H1 (cell line): ENCODE data around the gene COL5A1. TPM values are rescaled to one million over a fixed set of nuclear protein-coding genes. Genes with fewer than 3 reads are reported as not detected.
A peak's percentile ranks its signal among the peaks of the same experiment; 100 is the strongest.

Experiments used
- CTCF ChIA-PET: fragments of 300-600 bp; sonication (Branson Sonifier 250); formaldehyde crosslinking; loops from one replicate; lab custom pipeline; 2021; ENCODE audit not compliant: partially characterized antibody; lab: Charles Lee
- POLR2A ChIA-PET: fragments of 300-600 bp; sonication (Branson Sonifier 250); formaldehyde crosslinking; loops from one replicate; lab custom pipeline; 2021; ENCODE audit warnings: inconsistent platforms; ENCODE audit not compliant: partially characterized antibody; lab: Charles Lee
- DNase-seq, 2 experiments: peaks; one replicate each; pipeline versions ENCODE4 v3.0.0 to v3.0.0-alpha.2; 2010 to 2022; ENCODE audit warnings: low spot score in 2 of 2, low read depth in 1 of 2, mixed read lengths in 1 of 2
- FAIRE-seq: peaks from 2 replicates; lab custom pipeline; 2011; peaks lifted over from hg19 to GRCh38; lab: Jason Lieb, UNC
- H2AFZ ChIP-seq: 2 replicates; pipeline ENCODE4 v1.8.1; 2012; ENCODE audit warnings: low read length, inconsistent platforms
- H2AK5ac ChIP-seq: 2 replicates; pipeline ENCODE4 v1.6.1; 2013; ENCODE audit warnings: low read depth, low read length
- H2BK120ac ChIP-seq: replicated peaks from 2 replicates; pipeline ENCODE3; 2013; ENCODE audit warnings: low read depth, low read length, inconsistent platforms
- H2BK12ac ChIP-seq: 2 replicates; pipeline ENCODE4 v1.6.1; 2013; ENCODE audit warnings: low read depth, low read length
- H2BK15ac ChIP-seq: 2 replicates; pipeline ENCODE4 v1.6.1; 2013; ENCODE audit warnings: low read length
- H2BK20ac ChIP-seq: 2 replicates; pipeline ENCODE4 v1.6.1; 2013; ENCODE audit warnings: low read length
- H2BK5ac ChIP-seq: 2 replicates; pipeline ENCODE4 v1.6.1; 2013; ENCODE audit warnings: low read depth, low read length
- H3K14ac ChIP-seq: 2 replicates; pipeline ENCODE4 v1.6.1; 2013; ENCODE audit warnings: inconsistent platforms; ENCODE audit not compliant: insufficient read length
- H3K18ac ChIP-seq: 2 replicates; pipeline ENCODE4 v1.6.1; 2013; ENCODE audit warnings: low read length; ENCODE audit errors: extremely low read depth
- H3K23ac ChIP-seq: 2 replicates; pipeline ENCODE4 v1.6.1; 2013; ENCODE audit warnings: inconsistent platforms; ENCODE audit not compliant: insufficient read length
- H3K23me2 ChIP-seq: 2 replicates; pipeline ENCODE4 v1.6.1; 2013; ENCODE audit warnings: low read depth, low read length
- H3K27ac ChIP-seq: 2 replicates; pipeline ENCODE4 v1.6.1; 2011; ENCODE audit warnings: low read depth, low read length, inconsistent platforms
- H3K27me3 ChIP-seq, 4 experiments: replicated peaks in 1 of 4; 1 replicate in 1 of 4; 2 replicates in 3 of 4; pipeline versions ENCODE4 v1.6.1 to v1.8.1; 2011 to 2013; ENCODE audit warnings: low read length in 3 of 4, mild to moderate bottlenecking in 3 of 4, inconsistent platforms in 2 of 4, mixed read lengths in 2 of 4, moderate library complexity in 1 of 4; ENCODE audit not compliant: control insufficient read depth in 3 of 4, insufficient read depth in 3 of 4; ENCODE audit errors: extremely low read depth in 1 of 4
- H3K36me3 ChIP-seq, 4 experiments: 2 replicates each; pipeline versions ENCODE4 v1.6.1 to v1.8.1; 2011 to 2013; ENCODE audit warnings: mild to moderate bottlenecking in 4 of 4, low read length in 3 of 4, moderate library complexity in 2 of 4, control low read depth in 1 of 4, inconsistent platforms in 1 of 4; ENCODE audit not compliant: insufficient read depth in 4 of 4, control insufficient read depth in 2 of 4
- H3K4ac ChIP-seq: replicated peaks from 2 replicates; pipeline ENCODE3; 2013; ENCODE audit warnings: low read length, low read depth, mixed read lengths, inconsistent platforms; ENCODE audit not compliant: insufficient read length
- H3K4me1 ChIP-seq, 4 experiments: replicated peaks in 1 of 4; 1 replicate in 1 of 4; 2 replicates in 3 of 4; pipeline versions ENCODE4 v1.6.1 to v1.8.1; 2011 to 2013; ENCODE audit warnings: low read length in 3 of 4, inconsistent platforms in 2 of 4, mixed read lengths in 1 of 4; ENCODE audit not compliant: insufficient read depth in 4 of 4, control insufficient read depth in 3 of 4
- H3K4me2 ChIP-seq, 2 experiments: 2 replicates each; pipeline versions ENCODE4 v1.6.1 to v1.8.1; 2011 to 2013; ENCODE audit warnings: low read depth in 2 of 2, low read length in 2 of 2, control low read depth in 1 of 2, inconsistent platforms in 1 of 2, mild to moderate bottlenecking in 1 of 2; ENCODE audit not compliant: insufficient read depth in 1 of 2
- H3K4me3 ChIP-seq, 4 experiments: fragments of 200-600, 300-600 bp in 1 of 4; sonication (generic), shearing (Covaris generic), sonication (Bioruptor Twin) in 1 of 4; 2 replicates each; pipeline versions ENCODE4 v1.5.1 to v1.8.1; 2011 to 2016; ENCODE audit warnings: low read length in 4 of 4, low read depth in 3 of 4, control low read depth in 2 of 4, inconsistent platforms in 2 of 4, mild to moderate bottlenecking in 2 of 4, mixed read lengths in 1 of 4, moderate library complexity in 1 of 4; ENCODE audit not compliant: insufficient read depth in 2 of 4; ENCODE audit errors: extremely low read depth in 1 of 4
- H3K56ac ChIP-seq: replicated peaks from 2 replicates; pipeline ENCODE3; 2013; ENCODE audit warnings: low read depth, mild to moderate bottlenecking, mixed read lengths, low read length, inconsistent platforms; ENCODE audit not compliant: insufficient read length
- H3K79me1 ChIP-seq: 2 replicates; pipeline ENCODE4 v1.6.1; 2013; ENCODE audit warnings: low read depth, low read length, control low read depth
- H3K79me2 ChIP-seq, 2 experiments: 2 replicates each; pipeline versions ENCODE4 v1.6.1 to v1.8.1; 2012 to 2013; ENCODE audit warnings: low read length in 2 of 2, mild to moderate bottlenecking in 2 of 2, inconsistent platforms in 1 of 2; ENCODE audit not compliant: insufficient read depth in 2 of 2, control insufficient read depth in 1 of 2
- H3K9ac ChIP-seq, 4 experiments: replicated peaks in 1 of 4; 1 replicate in 1 of 4; 2 replicates in 3 of 4; pipeline versions ENCODE4 v1.6.1 to v1.8.1; 2011 to 2013; ENCODE audit warnings: low read depth in 3 of 4, low read length in 3 of 4, control low read depth in 2 of 4, mild to moderate bottlenecking in 2 of 4, moderate library complexity in 2 of 4, inconsistent platforms in 1 of 4; ENCODE audit errors: extremely low read depth in 1 of 4
- H3K9me3 ChIP-seq, 2 experiments: 2 replicates each; pipeline versions ENCODE4 v1.6.1 to v1.8.1; 2012 to 2013; ENCODE audit warnings: mild to moderate bottlenecking in 2 of 2, moderate library complexity in 2 of 2, control low read depth in 1 of 2, inconsistent platforms in 1 of 2, low read depth in 1 of 2, low read length in 1 of 2, mixed read lengths in 1 of 2; ENCODE audit not compliant: insufficient read depth in 2 of 2
- H4K20me1 ChIP-seq, 2 experiments: replicated peaks in 1 of 2; 2 replicates each; pipeline versions ENCODE3 to v1.8.1; 2011 to 2013; ENCODE audit warnings: inconsistent platforms in 2 of 2, low read length in 2 of 2, mild to moderate bottlenecking in 1 of 2; ENCODE audit not compliant: insufficient read depth in 2 of 2, control insufficient read depth in 1 of 2
- H4K5ac ChIP-seq: 2 replicates; pipeline ENCODE4 v1.6.1; 2013; ENCODE audit warnings: low read length, low read depth, mixed read lengths, inconsistent platforms; ENCODE audit not compliant: insufficient read length
- H4K8ac ChIP-seq: 2 replicates; pipeline ENCODE4 v1.8.0; 2013; ENCODE audit warnings: mild to moderate bottlenecking, moderate library complexity, low read length, inconsistent platforms; ENCODE audit not compliant: insufficient read depth; ENCODE audit errors: extremely low read depth
- H4K91ac ChIP-seq: replicated peaks from 2 replicates; pipeline ENCODE3; 2013; ENCODE audit warnings: low read length, mixed read lengths, inconsistent platforms; ENCODE audit not compliant: insufficient read length
- JUN ChIP-seq: IDR thresholded peaks from 2 replicates; pipeline ENCODE4 v1.6.1; 2011; ENCODE audit warnings: low read depth, mild to moderate bottlenecking, improper control_type of control experiment, low read length
- WGBS, 2 experiments: shearing (Covaris generic) in 1 of 2; methylation state at CpG; one replicate each; pipeline versions ENCODE4 v1.1.6 to v1.1.7; 2013 to 2015; ENCODE audit warnings: low lambda C conversion rate in 2 of 2, mixed read lengths in 2 of 2, inconsistent platforms in 1 of 2, low coverage in 1 of 2, missing lambda C conversion rate in 1 of 2; ENCODE audit not compliant: insufficient replicate concordance in 2 of 2, insufficient coverage in 1 of 2, insufficient read length in 1 of 2; ENCODE audit errors: extremely low coverage in 1 of 2, missing lambda C conversion rate in 1 of 2; 5-methylcytosine and 5-hydroxymethylcytosine counted together
- polyA plus RNA-seq, 7 experiments: library from polyadenylated mRNA; depleted of rRNA in 3 of 7; stranded (reverse) in 5 of 7; unstranded in 2 of 7; fragments of >200 nt in 5 of 7; fragments of 200-250 nt in 2 of 7; gene quantifications; 1 replicate in 5 of 7; 2 replicates in 1 of 7; 4 replicates in 1 of 7; pipeline versions ENCODE4 v1.2.1 to v1.2.3, GENCODE V29; 2011 to 2013; ENCODE audit warnings: missing spikeins in 2 of 7, mixed read lengths in 2 of 7
- total RNA-seq: library from RNA; stranded (reverse); fragmentation: NEBNext Ultra II Directional; extraction: Animal tissue kit (Norgen Biotek cat#: 25700); gene quantifications from 2 replicates; pipeline ENCODE4 v1.2.1, GENCODE V29; 2021
- TF ChIP-seq, protein P1 (sequence below), 3 experiments: IDR thresholded peaks; 1 replicate in 2 of 3; 2 replicates in 1 of 3; pipeline versions ENCODE4 v1.5.1 to v1.6.1; 2011; ENCODE audit warnings: low read length in 3 of 3, mild to moderate bottlenecking in 3 of 3, inconsistent platforms in 2 of 3, low read depth in 1 of 3, moderate library complexity in 1 of 3; ENCODE audit not compliant: insufficient read depth in 1 of 3; ENCODE audit errors: control extremely low read depth in 1 of 3

The COL5A1 gene
- total and polyA plus RNA-seq, 2 of the 8 experiments (the other 6 are each of a cell fraction or from before 2014, with no cell fraction given), result 3.8 to 12.0 TPM

DNA sequence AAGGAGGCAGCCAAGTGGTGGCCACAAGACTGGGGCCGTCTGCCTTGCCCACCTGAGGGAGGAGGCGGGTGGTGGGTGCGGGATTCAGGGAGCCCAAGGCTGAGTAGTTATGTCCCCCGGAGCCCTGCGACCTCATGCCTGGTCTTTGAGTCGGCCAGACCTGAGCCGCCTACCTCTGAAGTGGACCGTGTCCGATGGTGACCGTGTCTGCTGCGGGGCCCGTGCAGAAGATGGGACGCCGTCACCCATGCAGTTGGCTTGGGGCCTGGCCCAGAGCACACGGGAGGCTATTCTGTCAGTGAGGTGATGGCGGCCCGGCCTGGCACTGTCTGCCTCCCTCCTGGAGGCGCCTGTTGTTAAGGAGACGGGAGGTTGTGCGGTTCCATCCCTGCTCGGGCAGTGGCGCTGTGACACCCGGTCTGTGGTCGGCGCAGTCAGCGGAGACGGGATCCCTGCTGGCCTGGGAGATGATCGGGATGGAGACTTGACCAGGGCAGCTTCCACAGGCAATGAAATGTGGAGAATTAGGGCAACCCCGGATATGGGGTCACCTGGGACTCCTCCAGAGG is 176.5 kb downstream of the COL5A1 start:
- H3K79me1 ChIP-seq, result no peaks in the 10 kb centered on the region
- H2BK120ac ChIP-seq, result no peak overlapping the region
- no peaks in the 10 kb centered on the region for H4K20me1 ChIP-seq
- no peaks in the 10 kb centered on the region; a peak in 1 of 8 replicates for H3K36me3 ChIP-seq
- H3K14ac ChIP-seq, result no peak overlapping the region
- POLR2A ChIA-PET, result no interaction called here
- no peak overlapping the region for H4K5ac ChIP-seq
- CTCF ChIA-PET, result interaction anchor here (0.9 kb wide), 1 partner anchor 36 kb away, joined by 4 read pairs; no protein-coding TSS in a partner anchor
- no peak overlapping the region for H3K56ac ChIP-seq
- no peak overlapping the region for H4K91ac ChIP-seq
- DNase-seq (no peak), FAIRE-seq (no peak)
- H3K23ac ChIP-seq, result no peak overlapping the region
- no peaks in the 10 kb centered on the region for H3K23me2 ChIP-seq
- H4K8ac ChIP-seq, result peak overlapping the region; percentile 41; the same call in 1 of the 2 replicates
- H3K18ac ChIP-seq, result no peak overlapping the region
- 95% methylated on average over 28 of the region's 29 CpGs; no CpG with 5 or more reads in 1 of the 2 experiments for WGBS, 2 experiments
- H2BK5ac ChIP-seq, result no peak overlapping the region
- no peaks in the 10 kb centered on the region for H3K9me3 ChIP-seq
- H2BK20ac ChIP-seq, result no peak overlapping the region
- TF ChIP-seq JUN, result no peak
- TF ChIP-seq, protein P1, sequence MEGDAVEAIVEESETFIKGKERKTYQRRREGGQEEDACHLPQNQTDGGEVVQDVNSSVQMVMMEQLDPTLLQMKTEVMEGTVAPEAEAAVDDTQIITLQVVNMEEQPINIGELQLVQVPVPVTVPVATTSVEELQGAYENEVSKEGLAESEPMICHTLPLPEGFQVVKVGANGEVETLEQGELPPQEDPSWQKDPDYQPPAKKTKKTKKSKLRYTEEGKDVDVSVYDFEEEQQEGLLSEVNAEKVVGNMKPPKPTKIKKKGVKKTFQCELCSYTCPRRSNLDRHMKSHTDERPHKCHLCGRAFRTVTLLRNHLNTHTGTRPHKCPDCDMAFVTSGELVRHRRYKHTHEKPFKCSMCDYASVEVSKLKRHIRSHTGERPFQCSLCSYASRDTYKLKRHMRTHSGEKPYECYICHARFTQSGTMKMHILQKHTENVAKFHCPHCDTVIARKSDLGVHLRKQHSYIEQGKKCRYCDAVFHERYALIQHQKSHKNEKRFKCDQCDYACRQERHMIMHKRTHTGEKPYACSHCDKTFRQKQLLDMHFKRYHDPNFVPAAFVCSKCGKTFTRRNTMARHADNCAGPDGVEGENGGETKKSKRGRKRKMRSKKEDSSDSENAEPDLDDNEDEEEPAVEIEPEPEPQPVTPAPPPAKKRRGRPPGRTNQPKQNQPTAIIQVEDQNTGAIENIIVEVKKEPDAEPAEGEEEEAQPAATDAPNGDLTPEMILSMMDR (IDR thresholded peaks at IDR 0.05; ENCODE audit: control extremely low read depth in 1 of 3, insufficient read depth in 1 of 3, low read depth in 1 of 3, low read length in 3 of 3), result 0 out of 4 replicates have a peak, but pooled peaks of 1 of the 3 experiments have one; percentile 8
- H2AFZ ChIP-seq, result no peak overlapping the region
- H3K79me2 ChIP-seq, result no peaks in the 10 kb centered on the region
- H3K4me2 ChIP-seq, result no peak overlapping the region
- H3K4ac ChIP-seq, result no peak overlapping the region
- no peaks in the 10 kb centered on the region for H3K27me3 ChIP-seq
- H3K9ac ChIP-seq, result no peak overlapping the region
- H3K27ac ChIP-seq, result peak overlapping the region; percentile 52; the same call in 1 of the 2 replicates
- H2BK15ac ChIP-seq, result no peak overlapping the region
- no peak overlapping the region for H3K4me3 ChIP-seq
- H3K4me1 ChIP-seq, result no peaks in the 10 kb centered on the region; a peak in 1 of 7 replicates
- H2AK5ac ChIP-seq, result no peak overlapping the region
- no peak overlapping the region for H2BK12ac ChIP-seq
